Measurements from ENCODE around the gene S100A14. TPM values are rescaled to one million over a fixed set of nuclear protein-coding genes. Genes with fewer than 3 reads are reported as not detected.

The S100A14 gene
- total and polyA plus RNA-seq, 2 of the 13 experiments (the other 11 are each of a cell fraction or from before 2014, with no cell fraction given): 1.4 to 7.7 TPM

DNA sequence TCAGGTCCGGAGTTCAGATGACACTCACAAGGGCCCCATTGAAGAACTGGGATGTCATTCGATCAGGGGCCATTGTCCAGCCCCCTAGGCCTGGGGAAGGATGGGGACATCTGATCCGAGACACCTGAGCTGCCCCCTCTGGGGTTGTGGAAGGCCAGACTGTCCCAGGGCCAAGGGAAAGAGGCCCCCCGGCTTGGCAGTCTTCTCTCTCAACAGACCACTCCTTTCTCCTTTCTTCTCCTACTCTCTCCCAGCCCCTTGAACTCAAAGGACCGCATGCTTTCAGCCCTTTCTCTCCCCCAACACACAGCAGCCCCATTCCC, 13.2 kb upstream of the S100A14 start:
- in situ Hi-C loops (cut with HindIII; ENCODE audit: extremely low pct_ligation_motif_present, low pct_unique_long_range_greater_than_20kb) (loop anchor here (5.0 kb wide), 2 partner anchors 57 to 122 kb away; no protein-coding TSS in a partner anchor), intact Hi-C loops (cut with micrococcal nuclease; ENCODE audit: unreplicated experiment) (loop anchor here (5.0 kb wide), 1 partner anchor 117 kb away; no protein-coding TSS in a partner anchor)
- Histone ChIP-seq H3K27me3 (ENCODE audit: control insufficient read depth in 1 of 2, insufficient read depth in 2 of 2, low read length in 2 of 2) (no peaks in the 10 kb centered on the region), H3K9me3 (ENCODE audit: low read length) (no peaks in the 10 kb centered on the region), H4K20me1 (ENCODE audit: insufficient read depth, low read length) (peaks cover under 1% of the 10 kb centered on the region; the same call in 1 of the 2 replicates), H3K4me1 (ENCODE audit: insufficient read depth, low read length) (peaks cover 71% of the 10 kb centered on the region), H3K36me3 (replicated peaks in 1 of 2; ENCODE audit: control insufficient read depth in 1 of 2, insufficient read depth in 2 of 2, low read length in 2 of 2) (peaks cover 0 to 2% of the 10 kb centered on the region in 2 experiments; a peak in 2 of 5 replicates), H3K4me2 (ENCODE audit: low read depth, low read length) (peak overlapping the region; percentile 91), H3K27ac (ENCODE audit: extremely low read length, insufficient read depth, low read length) (peak overlapping the region; percentile 87), H3K9ac (ENCODE audit: insufficient read depth, low read depth, low read length) (peak overlapping the region; percentile 78), H3K79me2 (ENCODE audit: insufficient read depth, low read length) (peaks cover 37% of the 10 kb centered on the region), H2AFZ (ENCODE audit: low read length) (no peak overlapping the region), H3K4me3 (replicated peaks in 1 of 3; ENCODE audit: insufficient read depth in 1 of 3, low read depth in 2 of 3, low read length in 3 of 3) (peak overlapping the region; percentile 55 to 84 (median 72))
- peak; percentile 46 for DNase-seq (ENCODE audit: low spot score)
- ATAC-seq: no peak
- no TSS peak for BruUV-seq (replicated peaks)
- WGBS (ENCODE audit: low lambda C conversion rate): 4% methylated on average over 3 of the region's 5 CpGs
- FAIRE-seq: no peak
- POLR2A ChIA-PET: interaction anchor here (0.7 to 15.2 kb wide), 9 partner anchors 9 to 123 kb away, joined by 3 to 390 read pairs (median 6); partner anchors contain the start of genes S100A14 and S100A16
- CTCF ChIA-PET (ENCODE audit: low intra/inter-chr PET ratio, low total read pairs): no interaction called here
- TF ChIP-seq PHF8 (CRISPR knock-in tag; IDR thresholded peaks at IDR 0.05) (no peak), SOX5 (CRISPR knock-in tag; IDR thresholded peaks at IDR 0.05; ENCODE audit: borderline replicate concordance) (no peak), SRY (CRISPR knock-in tag; IDR thresholded peaks at IDR 0.05) (no peak), WIZ (CRISPR knock-in tag; IDR thresholded peaks at IDR 0.05) (no peak), ZNF567 (CRISPR knock-in tag; IDR thresholded peaks at IDR 0.05; ENCODE audit: borderline replicate concordance) (no peak), ZNF180 (CRISPR knock-in tag; IDR thresholded peaks at IDR 0.05; ENCODE audit: borderline replicate concordance, low read depth) (no peak), ZNF737 (CRISPR knock-in tag; IDR thresholded peaks at IDR 0.05; ENCODE audit: borderline replicate concordance) (no peak), ZNF543 (CRISPR knock-in tag; IDR thresholded peaks at IDR 0.05) (no peak), ZBTB21 (CRISPR knock-in tag; IDR thresholded peaks at IDR 0.05) (no peak), ZNF790 (CRISPR knock-in tag; IDR thresholded peaks at IDR 0.05; ENCODE audit: borderline replicate concordance) (no peak), ZNF780A (CRISPR knock-in tag; IDR thresholded peaks at IDR 0.05) (no peak), SIX4 (CRISPR knock-in tag; IDR thresholded peaks at IDR 0.05) (peak; percentile 67), SOX6 (IDR thresholded peaks at IDR 0.05) (no peak), SOX6 (CRISPR knock-in tag; IDR thresholded peaks at IDR 0.05) (no peak), PHF20 (CRISPR knock-in tag; IDR thresholded peaks at IDR 0.05) (no peak), HDAC2 (CRISPR knock-in tag; IDR thresholded peaks at IDR 0.05) (0 out of 2 replicates have a peak, but pooled peaks have one; percentile 11), RARG (CRISPR knock-in tag; IDR thresholded peaks at IDR 0.05; ENCODE audit: low read depth) (no peak)
- TF ChIP-seq, protein P1, sequence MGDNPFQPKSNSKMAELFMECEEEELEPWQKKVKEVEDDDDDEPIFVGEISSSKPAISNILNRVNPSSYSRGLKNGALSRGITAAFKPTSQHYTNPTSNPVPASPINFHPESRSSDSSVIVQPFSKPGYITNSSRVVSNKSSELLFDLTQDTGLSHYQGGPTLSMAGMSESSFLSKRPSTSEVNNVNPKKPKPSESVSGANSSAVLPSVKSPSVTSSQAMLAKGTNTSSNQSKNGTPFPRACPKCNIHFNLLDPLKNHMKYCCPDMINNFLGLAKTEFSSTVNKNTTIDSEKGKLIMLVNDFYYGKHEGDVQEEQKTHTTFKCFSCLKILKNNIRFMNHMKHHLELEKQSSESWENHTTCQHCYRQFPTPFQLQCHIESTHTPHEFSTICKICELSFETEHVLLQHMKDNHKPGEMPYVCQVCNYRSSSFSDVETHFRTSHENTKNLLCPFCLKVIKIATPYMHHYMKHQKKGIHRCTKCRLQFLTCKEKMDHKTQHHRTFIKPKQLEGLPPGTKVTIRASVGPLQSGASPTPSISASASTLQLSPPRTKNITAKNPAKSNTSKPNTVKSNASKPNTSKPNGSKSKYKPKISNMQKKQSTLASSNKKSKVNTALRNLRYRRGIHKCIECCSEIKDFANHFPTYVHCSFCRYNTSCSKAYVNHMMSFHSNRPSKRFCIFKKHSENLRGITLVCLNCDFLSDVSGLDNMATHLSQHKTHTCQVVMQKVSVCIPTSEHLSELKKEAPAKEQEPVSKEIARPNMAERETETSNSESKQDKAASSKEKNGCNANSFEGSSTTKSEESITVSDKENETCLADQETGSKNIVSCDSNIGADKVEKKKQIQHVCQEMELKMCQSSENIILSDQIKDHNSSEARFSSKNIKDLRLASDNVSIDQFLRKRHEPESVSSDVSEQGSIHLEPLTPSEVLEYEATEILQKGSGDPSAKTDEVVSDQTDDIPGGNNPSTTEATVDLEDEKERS (CRISPR knock-in tag; IDR thresholded peaks at IDR 0.05): 0 out of 2 replicates have a peak, but pooled peaks have one; percentile 44
- TF ChIP-seq, protein P2, sequence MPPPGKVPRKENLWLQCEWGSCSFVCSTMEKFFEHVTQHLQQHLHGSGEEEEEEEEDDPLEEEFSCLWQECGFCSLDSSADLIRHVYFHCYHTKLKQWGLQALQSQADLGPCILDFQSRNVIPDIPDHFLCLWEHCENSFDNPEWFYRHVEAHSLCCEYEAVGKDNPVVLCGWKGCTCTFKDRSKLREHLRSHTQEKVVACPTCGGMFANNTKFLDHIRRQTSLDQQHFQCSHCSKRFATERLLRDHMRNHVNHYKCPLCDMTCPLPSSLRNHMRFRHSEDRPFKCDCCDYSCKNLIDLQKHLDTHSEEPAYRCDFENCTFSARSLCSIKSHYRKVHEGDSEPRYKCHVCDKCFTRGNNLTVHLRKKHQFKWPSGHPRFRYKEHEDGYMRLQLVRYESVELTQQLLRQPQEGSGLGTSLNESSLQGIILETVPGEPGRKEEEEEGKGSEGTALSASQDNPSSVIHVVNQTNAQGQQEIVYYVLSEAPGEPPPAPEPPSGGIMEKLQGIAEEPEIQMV (CRISPR knock-in tag; IDR thresholded peaks at IDR 0.05; ENCODE audit: low read depth): no peak
- TF ChIP-seq, protein P3, sequence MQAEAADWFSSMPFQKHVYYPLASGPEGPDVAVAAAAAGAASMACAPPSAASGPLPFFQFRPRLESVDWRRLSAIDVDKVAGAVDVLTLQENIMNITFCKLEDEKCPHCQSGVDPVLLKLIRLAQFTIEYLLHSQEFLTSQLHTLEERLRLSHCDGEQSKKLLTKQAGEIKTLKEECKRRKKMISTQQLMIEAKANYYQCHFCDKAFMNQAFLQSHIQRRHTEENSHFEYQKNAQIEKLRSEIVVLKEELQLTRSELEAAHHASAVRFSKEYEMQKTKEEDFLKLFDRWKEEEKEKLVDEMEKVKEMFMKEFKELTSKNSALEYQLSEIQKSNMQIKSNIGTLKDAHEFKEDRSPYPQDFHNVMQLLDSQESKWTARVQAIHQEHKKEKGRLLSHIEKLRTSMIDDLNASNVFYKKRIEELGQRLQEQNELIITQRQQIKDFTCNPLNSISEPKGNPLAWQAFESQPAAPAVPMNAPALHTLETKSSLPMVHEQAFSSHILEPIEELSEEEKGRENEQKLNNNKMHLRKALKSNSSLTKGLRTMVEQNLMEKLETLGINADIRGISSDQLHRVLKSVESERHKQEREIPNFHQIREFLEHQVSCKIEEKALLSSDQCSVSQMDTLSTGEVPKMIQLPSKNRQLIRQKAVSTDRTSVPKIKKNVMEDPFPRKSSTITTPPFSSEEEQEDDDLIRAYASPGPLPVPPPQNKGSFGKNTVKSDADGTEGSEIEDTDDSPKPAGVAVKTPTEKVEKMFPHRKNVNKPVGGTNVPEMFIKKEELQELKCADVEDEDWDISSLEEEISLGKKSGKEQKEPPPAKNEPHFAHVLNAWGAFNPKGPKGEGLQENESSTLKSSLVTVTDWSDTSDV (CRISPR knock-in tag; IDR thresholded peaks at IDR 0.05): no peak

Measured in HepG2 (cell line).